ENCODE results near the gene RYK. TPM values are rescaled to one million over a fixed set of nuclear protein-coding genes. Genes with fewer than 3 reads are reported as not detected.

RYK gene
- total RNA-seq, 1 experiment from 2014 or later = 55.2 TPM

DNA sequence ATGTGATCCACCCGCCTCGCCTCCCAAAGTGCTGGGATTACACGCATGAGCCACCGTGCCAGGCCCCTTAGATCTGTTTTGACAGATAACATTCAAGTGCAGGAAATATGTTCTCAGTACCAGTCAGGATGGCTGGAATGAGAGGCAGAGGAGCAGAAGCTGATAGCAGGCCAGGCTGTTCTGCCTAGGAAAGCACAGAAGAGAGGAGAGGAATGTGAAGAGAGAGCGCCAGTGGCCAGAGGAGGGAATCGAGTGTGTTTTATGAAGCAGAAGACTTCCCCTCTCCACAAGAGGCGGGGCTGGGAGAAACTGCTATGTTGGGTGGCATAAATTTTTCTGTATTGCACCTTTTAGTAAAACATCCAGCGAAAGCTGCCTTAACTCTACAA is 32.0 kb upstream of the RYK start (continued):
- TF ChIP-seq, protein P1, sequence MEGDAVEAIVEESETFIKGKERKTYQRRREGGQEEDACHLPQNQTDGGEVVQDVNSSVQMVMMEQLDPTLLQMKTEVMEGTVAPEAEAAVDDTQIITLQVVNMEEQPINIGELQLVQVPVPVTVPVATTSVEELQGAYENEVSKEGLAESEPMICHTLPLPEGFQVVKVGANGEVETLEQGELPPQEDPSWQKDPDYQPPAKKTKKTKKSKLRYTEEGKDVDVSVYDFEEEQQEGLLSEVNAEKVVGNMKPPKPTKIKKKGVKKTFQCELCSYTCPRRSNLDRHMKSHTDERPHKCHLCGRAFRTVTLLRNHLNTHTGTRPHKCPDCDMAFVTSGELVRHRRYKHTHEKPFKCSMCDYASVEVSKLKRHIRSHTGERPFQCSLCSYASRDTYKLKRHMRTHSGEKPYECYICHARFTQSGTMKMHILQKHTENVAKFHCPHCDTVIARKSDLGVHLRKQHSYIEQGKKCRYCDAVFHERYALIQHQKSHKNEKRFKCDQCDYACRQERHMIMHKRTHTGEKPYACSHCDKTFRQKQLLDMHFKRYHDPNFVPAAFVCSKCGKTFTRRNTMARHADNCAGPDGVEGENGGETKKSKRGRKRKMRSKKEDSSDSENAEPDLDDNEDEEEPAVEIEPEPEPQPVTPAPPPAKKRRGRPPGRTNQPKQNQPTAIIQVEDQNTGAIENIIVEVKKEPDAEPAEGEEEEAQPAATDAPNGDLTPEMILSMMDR (IDR thresholded peaks at IDR 0.05 in 2 of 3, conservative IDR thresholded peaks at IDR 0.05 in 1 of 3; ENCODE audit: borderline replicate concordance in 1 of 3, insufficient read depth in 1 of 3, low read depth in 2 of 3, low read length in 2 of 3) = no peak
- TF ChIP-seq ZNF274 (IDR thresholded peaks at IDR 0.05; ENCODE audit: low read depth, low read length) (no peak), EGR1 (IDR thresholded peaks at IDR 0.05; ENCODE audit: low read depth) (no peak), ATF3 (IDR thresholded peaks at IDR 0.05) (no peak)

- Histone ChIP-seq H2AFZ (ENCODE audit: low read depth, low read length, poor library complexity, severe bottlenecking) (no peak overlapping the region), H3K9me3 (ENCODE audit: control insufficient read depth in 1 of 2, insufficient read depth in 1 of 2, low read depth in 1 of 2, low read length in 2 of 2) (no peaks in the 10 kb centered on the region), H3K36me3 (ENCODE audit: control insufficient read depth in 1 of 2, insufficient read depth in 2 of 2, low read length in 2 of 2) (no peaks in the 10 kb centered on the region), H3K4me2 (ENCODE audit: low read length) (no peak overlapping the region), H3K27ac (ENCODE audit: low read depth, low read length) (no peak overlapping the region), H3K9ac (ENCODE audit: low read length) (no peak overlapping the region), H3K4me1 (ENCODE audit: control insufficient read depth in 1 of 2, insufficient read depth in 2 of 2, low read length in 2 of 2) (no peaks in the 10 kb centered on the region), H3K79me2 (ENCODE audit: insufficient read depth, low read length) (no peaks in the 10 kb centered on the region), H3K9me2 (ENCODE audit: insufficient read depth) (0 out of 2 replicates have a peak, but pooled peaks cover 4% of the 10 kb centered on the region), H3K4me3 (replicated peaks in 1 of 2; ENCODE audit: low read depth in 1 of 2, low read length in 2 of 2) (no peak overlapping the region), H3K27me3 (ENCODE audit: insufficient read depth, low read length) (no peaks in the 10 kb centered on the region), H4K20me1 (ENCODE audit: insufficient read depth) (no peaks in the 10 kb centered on the region)
- TF ChIP-seq SRF (IDR thresholded peaks at IDR 0.05; ENCODE audit: low read depth) = no peak
- no peak for TF ChIP-seq JUND (IDR thresholded peaks at IDR 0.05)
- TF ChIP-seq ZBTB33 (IDR thresholded peaks at IDR 0.05; ENCODE audit: extremely low read depth, insufficient replicate concordance, low read length) = no peak
- TF ChIP-seq, protein P2, sequence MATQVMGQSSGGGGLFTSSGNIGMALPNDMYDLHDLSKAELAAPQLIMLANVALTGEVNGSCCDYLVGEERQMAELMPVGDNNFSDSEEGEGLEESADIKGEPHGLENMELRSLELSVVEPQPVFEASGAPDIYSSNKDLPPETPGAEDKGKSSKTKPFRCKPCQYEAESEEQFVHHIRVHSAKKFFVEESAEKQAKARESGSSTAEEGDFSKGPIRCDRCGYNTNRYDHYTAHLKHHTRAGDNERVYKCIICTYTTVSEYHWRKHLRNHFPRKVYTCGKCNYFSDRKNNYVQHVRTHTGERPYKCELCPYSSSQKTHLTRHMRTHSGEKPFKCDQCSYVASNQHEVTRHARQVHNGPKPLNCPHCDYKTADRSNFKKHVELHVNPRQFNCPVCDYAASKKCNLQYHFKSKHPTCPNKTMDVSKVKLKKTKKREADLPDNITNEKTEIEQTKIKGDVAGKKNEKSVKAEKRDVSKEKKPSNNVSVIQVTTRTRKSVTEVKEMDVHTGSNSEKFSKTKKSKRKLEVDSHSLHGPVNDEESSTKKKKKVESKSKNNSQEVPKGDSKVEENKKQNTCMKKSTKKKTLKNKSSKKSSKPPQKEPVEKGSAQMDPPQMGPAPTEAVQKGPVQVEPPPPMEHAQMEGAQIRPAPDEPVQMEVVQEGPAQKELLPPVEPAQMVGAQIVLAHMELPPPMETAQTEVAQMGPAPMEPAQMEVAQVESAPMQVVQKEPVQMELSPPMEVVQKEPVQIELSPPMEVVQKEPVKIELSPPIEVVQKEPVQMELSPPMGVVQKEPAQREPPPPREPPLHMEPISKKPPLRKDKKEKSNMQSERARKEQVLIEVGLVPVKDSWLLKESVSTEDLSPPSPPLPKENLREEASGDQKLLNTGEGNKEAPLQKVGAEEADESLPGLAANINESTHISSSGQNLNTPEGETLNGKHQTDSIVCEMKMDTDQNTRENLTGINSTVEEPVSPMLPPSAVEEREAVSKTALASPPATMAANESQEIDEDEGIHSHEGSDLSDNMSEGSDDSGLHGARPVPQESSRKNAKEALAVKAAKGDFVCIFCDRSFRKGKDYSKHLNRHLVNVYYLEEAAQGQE (IDR thresholded peaks at IDR 0.05; ENCODE audit: low read depth) = no peak
- TF ChIP-seq POLR2A (IDR thresholded peaks at IDR 0.05; ENCODE audit: borderline replicate concordance, extremely low read depth, insufficient read depth, insufficient read length) = no peak
- ChIA-PET POLR2A (no interaction called here), RAD21 (ENCODE audit: low non-redundant PET in 1 of 2, low total read pairs in 2 of 2, uncharacterized antibody in 2 of 2, unreplicated experiment in 2 of 2) (no interaction called here), CTCF (no interaction called here)
- intact Hi-C loops (cut with micrococcal nuclease) = no loop called here
- DNase-seq (ENCODE audit: low read depth, low spot score) (no peak), ATAC-seq (no peak)
- no TSS peak for BruUV-seq (replicated peaks)
These were observed 31.4 kb upstream of the RYK start for GRCh38 chr3:134281912-134282658.

Measured in HCT116 (cell line).